Thyroid gland (tissue), 4 donors: Measurements from ENCODE around the gene C17orf100. TPM values are rescaled to one million over a fixed set of nuclear protein-coding genes. Genes with fewer than 3 reads are reported as not detected.
"Not testable (repeated sequence)": the region's sequence is repeated elsewhere in the genome, so short reads cannot be mapped to it uniquely, and the experiment has no call there.

Experiments used
- DNase-seq, 2 donors: peaks; one replicate each; pipeline ENCODE4 v3.0.0-alpha.2; 2019
- H3K27ac ChIP-seq, 3 donors: fragments of 200-600 bp; sonication (generic); 1 replicate in 2 of 3; 2 replicates in 1 of 3; pipeline ENCODE4 v1.5.1; 2016 to 2019; ENCODE audit warnings: mild to moderate bottlenecking in 1 of 3, moderate library complexity in 1 of 3
- H3K27me3 ChIP-seq: fragments of 200-600 bp; sonication (generic); one replicate; pipeline ENCODE4 v1.5.1; 2019
- H3K36me3 ChIP-seq, 2 donors: fragments of 200-600 bp; sonication (generic); one replicate each; pipeline ENCODE4 v1.5.1; 2016 to 2019
- H3K4me1 ChIP-seq, 2 donors: fragments of 200-600 bp; sonication (generic); one replicate each; pipeline ENCODE4 v1.5.1; 2017 to 2019
- H3K4me3 ChIP-seq, 3 donors: fragments of 200-600 bp; sonication (generic); replicated peaks in 1 of 3; 1 replicate in 2 of 3; 2 replicates in 1 of 3; pipeline ENCODE4 v1.5.1; 2016; ENCODE audit warnings: mild to moderate bottlenecking in 1 of 3
- H3K9me3 ChIP-seq: fragments of 200-600 bp; sonication (generic); one replicate; pipeline ENCODE4 v1.5.1; 2017
- CTCF ChIP-seq, 6 experiments: fragments of 200-600 bp in 3 of 6; fragments of 450-650 bp in 3 of 6; sonication (generic) in 3 of 6; IDR thresholded peaks; one replicate each; pipeline ENCODE4 v1.5.1; 2016 to 2019; ENCODE audit warnings: antibody characterized with exemption in 6 of 6, mild to moderate bottlenecking in 2 of 6, inconsistent platforms in 1 of 6, moderate library complexity in 1 of 6
- POLR2A ChIP-seq, 2 donors: fragments of 450-650 bp; IDR thresholded peaks; one replicate each; pipeline ENCODE4 v1.6.1; 2017; ENCODE audit warnings: antibody characterized with exemption in 2 of 2, mild to moderate bottlenecking in 2 of 2, moderate library complexity in 1 of 2
- WGBS, 2 donors: methylation state at CpG; one replicate each; pipeline ENCODE4 v1.1.5; 2017; 5-methylcytosine and 5-hydroxymethylcytosine counted together
- intact Hi-C: fragments of 100-400 bp; cut with DNase I; formaldehyde crosslinking; loops from one replicate; pipeline ENCODE4 v1.15.1; 2023
- total RNA-seq, 4 donors: library from RNA; depleted of rRNA; stranded (reverse); fragments of >200 nt; gene quantifications; one replicate each; pipeline ENCODE4 v1.2.3, GENCODE V29; 2016

C17orf100 gene
- total RNA-seq, 4 donors from 2014 or later, result 0.67 to 2.7 (median 2.0) TPM

- intact Hi-C loops, result no loop called here
- Histone ChIP-seq H3K27me3 (no peaks in the 10 kb centered on the region), H3K27ac (no peak overlapping the region), H3K4me1 (peaks cover 16 to 27% of the 10 kb centered on the region in 2 donors), H3K4me3 (no peak overlapping the region), H3K36me3 (peaks cover 0 to 5% of the 10 kb centered on the region in 2 donors), H3K9me3 (no peaks in the 10 kb centered on the region)
- no peak for TF ChIP-seq POLR2A (IDR thresholded peaks at IDR 0.05)
- no peak for TF ChIP-seq CTCF (IDR thresholded peaks at IDR 0.05)
- DNase-seq, result no peak
These were observed 3.4 kb upstream of the C17orf100 start for GRCh38 chr17:6648181-6648580.

DNA sequence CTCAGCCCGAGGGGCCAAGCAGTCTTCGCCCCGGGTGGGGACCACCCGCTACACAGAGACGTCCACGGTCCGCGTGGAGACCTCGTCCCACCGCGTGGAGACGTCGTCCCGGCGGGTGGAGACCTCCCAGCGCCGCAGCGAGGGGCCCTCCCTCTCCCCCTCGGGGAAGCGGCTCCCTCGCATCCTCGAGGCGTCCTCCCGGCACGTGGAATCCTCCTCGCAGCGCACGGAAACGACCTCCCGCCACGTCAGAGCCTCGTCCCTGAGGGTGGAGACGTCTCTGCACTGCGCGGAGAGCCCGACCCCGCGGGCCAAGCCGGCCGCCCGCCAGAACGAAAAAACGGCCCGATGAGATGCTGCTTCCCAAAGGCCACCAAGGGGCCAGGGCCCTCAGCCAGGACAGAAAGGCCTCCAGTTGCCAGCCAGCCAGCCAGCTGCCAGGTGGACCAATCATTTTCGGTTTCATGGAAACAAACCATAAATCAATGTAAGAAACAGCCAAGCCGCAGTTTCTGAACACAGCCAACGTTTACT is 424 bp downstream of the C17orf100 start:
- Histone ChIP-seq H3K36me3 (no peaks in the 10 kb centered on the region), H3K27ac (no peak overlapping the region), H3K9me3 (no peaks in the 10 kb centered on the region), H3K4me1 (peaks cover 16 to 39% of the 10 kb centered on the region in 2 donors), H3K4me3 (peak overlapping the region; percentile 2 to 76 (median 45)), H3K27me3 (no peaks in the 10 kb centered on the region)
- peak; percentile 20 to 31 for DNase-seq
- no peak for TF ChIP-seq CTCF (IDR thresholded peaks at IDR 0.05)
- TF ChIP-seq POLR2A (IDR thresholded peaks at IDR 0.05), result no peak
- intact Hi-C loops, result no loop called here
- WGBS, 2 donors, result 23 to 56% methylated on average over 3 to 23 of the region's 47 CpGs

GRCh38 chr17:6654841-6655731 is 3.5 kb downstream of the C17orf100 start:
- no peak overlapping the region for H3K4me3 ChIP-seq
- no peaks in the 10 kb centered on the region for H3K36me3 ChIP-seq
- 17% methylated on average over 36 to 46 of the region's 46 CpGs for WGBS, 2 donors
- peaks cover 15 to 32% of the 10 kb centered on the region in 2 donors for H3K4me1 ChIP-seq
- H3K27me3 ChIP-seq, result no peaks in the 10 kb centered on the region
- H3K27ac ChIP-seq, result no peak overlapping the region
- peak; percentile 69 to 74 for DNase-seq
- TF ChIP-seq POLR2A (IDR thresholded peaks at IDR 0.05), result no peak
- peak in 1 of 6 experiments; percentile 26 for TF ChIP-seq CTCF (IDR thresholded peaks at IDR 0.05)
- intact Hi-C loops, result no loop called here
- H3K9me3 ChIP-seq, result no peaks in the 10 kb centered on the region

GRCh38 chr17:6655732-6656361 is 4.3 kb downstream of the C17orf100 start:
- 2 to 4% methylated on average over 14 to 33 of the region's 41 CpGs for WGBS, 2 donors
- H3K27ac ChIP-seq, H3K4me3 ChIP-seq, H3K9me3 ChIP-seq, DNase-seq, intact Hi-C loops, H3K27me3 ChIP-seq, H3K36me3 ChIP-seq: not testable (repeated sequence)
- H3K4me1 ChIP-seq, result peaks cover 9 to 26% of the 10 kb centered on the region in 2 donors

DNA sequence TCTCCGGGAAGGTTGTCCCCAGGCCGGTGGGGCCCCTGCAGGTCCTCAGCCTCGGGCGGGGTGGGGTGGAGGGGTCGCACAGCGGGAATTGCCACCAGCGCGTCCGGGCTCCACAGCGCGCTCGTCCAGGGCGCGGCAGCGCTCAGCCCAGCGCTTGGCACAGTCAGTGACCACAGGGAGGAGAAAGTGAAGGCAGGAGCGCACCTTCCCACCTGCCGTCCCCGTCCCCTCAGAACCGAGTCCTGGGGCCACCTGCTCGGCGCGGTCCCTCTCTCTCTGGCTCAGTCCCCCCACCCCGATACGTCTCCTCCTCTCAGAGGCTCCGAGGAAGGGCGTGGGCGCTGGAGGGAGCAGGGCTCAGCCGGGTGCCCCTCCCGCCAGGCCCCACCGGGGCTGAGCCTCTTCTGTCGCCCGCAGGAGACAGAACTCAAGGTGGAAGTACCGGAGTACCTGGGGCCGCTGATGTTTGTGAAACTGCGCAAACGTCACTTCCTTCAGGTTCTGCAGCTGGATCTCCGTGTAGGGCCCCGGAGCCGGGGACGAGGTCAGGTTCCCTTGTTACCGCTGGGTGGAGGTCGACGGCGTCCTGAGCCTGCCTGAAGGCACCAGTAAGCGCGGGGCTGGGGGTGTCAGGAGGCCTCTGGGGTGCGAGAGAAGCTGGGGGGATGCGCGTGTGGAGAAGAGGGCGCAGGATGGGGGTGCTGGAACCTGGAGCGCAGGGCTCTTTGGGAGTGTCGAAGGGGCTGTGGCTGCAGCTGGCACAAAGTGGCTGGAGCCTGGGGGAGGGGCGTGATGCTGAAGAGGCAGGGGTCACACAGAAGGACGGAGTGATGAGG is 5.5 kb downstream of the C17orf100 start:
- H3K27me3 ChIP-seq, H3K9me3 ChIP-seq, H3K36me3 ChIP-seq, H3K27ac ChIP-seq, intact Hi-C loops: not testable (repeated sequence)
- peak; percentile 34 to 36 for DNase-seq
- Histone ChIP-seq H3K4me1 (peaks cover 5 to 23% of the 10 kb centered on the region in 2 donors), H3K4me3 (peak overlapping the region in 1 of 3 donors; percentile 12)
- 5 to 15% methylated on average over 8 to 36 of the region's 55 CpGs for WGBS, 2 donors
